HEK293T (cell line): ENCODE data around the gene SLMAP.

Experiments used
- CTCF ChIA-PET: fragments of 350-600 bp; formaldehyde crosslinking; extraction: SDS; loops from one replicate; lab custom pipeline; 2021; ENCODE audit warnings: antibody characterized with exemption, inconsistent platforms; lab: Yijun Ruan, JAX
- POLR2A ChIA-PET: fragments of 350-600 bp; formaldehyde crosslinking; extraction: SDS; loops from one replicate; lab custom pipeline; 2020; ENCODE audit warnings: antibody characterized with exemption, inconsistent platforms; lab: Yijun Ruan, JAX
- DNase-seq: peaks from one replicate; pipeline ENCODE4 v3.0.0; 2012; ENCODE audit warnings: mixed read lengths; ENCODE audit errors: extremely low spot score
- ARNT ChIP-seq: fragments of 450-650 bp; IDR thresholded peaks from 2 replicates; pipeline ENCODE4 v1.6.1; 2017; ENCODE audit warnings: mild to moderate bottlenecking
- BHLHE40 ChIP-seq: fragments of 450-650 bp; IDR thresholded peaks from 2 replicates; pipeline ENCODE4 v1.6.1; 2016; ENCODE audit warnings: mild to moderate bottlenecking, moderate library complexity, borderline replicate concordance
- CTBP1 ChIP-seq: fragments of 450-650 bp; IDR thresholded peaks from 2 replicates; pipeline ENCODE4 v1.6.1; 2016; ENCODE audit warnings: borderline replicate concordance
- ELF4 ChIP-seq: fragments of 450-650 bp; IDR thresholded peaks from 2 replicates; pipeline ENCODE4 v1.6.1; 2017; ENCODE audit warnings: antibody characterized with exemption
- FOXA1 ChIP-seq: fragments of 450-650 bp; IDR thresholded peaks from 2 replicates; pipeline ENCODE4 v1.6.1; 2016; ENCODE audit warnings: mild to moderate bottlenecking
- FOXK2 ChIP-seq: fragments of 450-650 bp; IDR thresholded peaks from 2 replicates; pipeline ENCODE4 v1.6.1; 2016; ENCODE audit warnings: mild to moderate bottlenecking
- FOXM1 ChIP-seq: fragments of 450-650 bp; IDR thresholded peaks from 2 replicates; pipeline ENCODE4 v1.6.1; 2017; ENCODE audit warnings: mild to moderate bottlenecking, borderline replicate concordance
- HDGF ChIP-seq: fragments of 450-650 bp; IDR thresholded peaks from 2 replicates; pipeline ENCODE4 v1.6.1; 2017; ENCODE audit warnings: antibody characterized with exemption, borderline replicate concordance
- L3MBTL2 ChIP-seq: fragments of 450-650 bp; conservative IDR thresholded peaks from 2 replicates; pipeline ENCODE4 v1.6.1; 2016; ENCODE audit warnings: mild to moderate bottlenecking
- LEF1 ChIP-seq: fragments of 450-650 bp; IDR thresholded peaks from 2 replicates; pipeline ENCODE4 v1.6.1; 2017; ENCODE audit warnings: mild to moderate bottlenecking, borderline replicate concordance
- NFRKB ChIP-seq: fragments of 450-650 bp; IDR thresholded peaks from 2 replicates; pipeline ENCODE4 v1.6.1; 2016; ENCODE audit warnings: mild to moderate bottlenecking, moderate library complexity
- SP1 ChIP-seq: fragments of 450-650 bp; IDR thresholded peaks from 2 replicates; pipeline ENCODE4 v1.6.1; 2017
- SUZ12 ChIP-seq: fragments of 450-650 bp; IDR thresholded peaks from 2 replicates; pipeline ENCODE4 v1.6.1; 2016; ENCODE audit warnings: mild to moderate bottlenecking
- TARDBP ChIP-seq: fragments of 450-650 bp; IDR thresholded peaks from 2 replicates; pipeline ENCODE4 v1.6.1; 2016
- ZNF384 ChIP-seq: fragments of 450-650 bp; IDR thresholded peaks from 2 replicates; pipeline ENCODE4 v1.6.1; 2016
- TF ChIP-seq, protein P1 (sequence below): fragments of 450-650 bp; IDR thresholded peaks from 2 replicates; pipeline ENCODE4 v1.6.1; 2016

The SLMAP gene

DNA sequence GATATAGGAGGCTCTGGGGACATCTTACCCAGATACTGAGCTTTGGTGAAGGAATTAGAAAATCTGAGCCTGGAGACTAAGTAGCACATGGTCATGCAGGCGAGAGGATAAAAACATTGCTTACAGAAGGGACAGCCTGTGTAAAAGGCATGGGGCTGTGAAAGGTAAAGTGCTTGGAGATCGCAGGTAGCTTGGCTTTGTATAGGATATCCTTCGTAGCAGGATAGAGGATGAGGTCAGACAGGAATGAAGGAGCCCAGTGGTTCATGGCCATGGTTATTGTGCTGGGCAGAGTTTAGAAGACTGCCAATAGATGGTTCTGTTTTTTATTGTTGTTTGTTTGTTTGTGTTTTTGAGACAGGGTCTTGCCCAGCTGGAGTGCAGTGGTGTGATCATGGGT lies 82.5 kb downstream of the SLMAP start:
- CTCF ChIA-PET = no interaction called here
- POLR2A ChIA-PET = no interaction called here
- no peak for DNase-seq
- TF ChIP-seq TARDBP = no peak
- no peak for TF ChIP-seq FOXK2
- no peak for TF ChIP-seq CTBP1
- no peak for TF ChIP-seq ZNF384

DNA sequence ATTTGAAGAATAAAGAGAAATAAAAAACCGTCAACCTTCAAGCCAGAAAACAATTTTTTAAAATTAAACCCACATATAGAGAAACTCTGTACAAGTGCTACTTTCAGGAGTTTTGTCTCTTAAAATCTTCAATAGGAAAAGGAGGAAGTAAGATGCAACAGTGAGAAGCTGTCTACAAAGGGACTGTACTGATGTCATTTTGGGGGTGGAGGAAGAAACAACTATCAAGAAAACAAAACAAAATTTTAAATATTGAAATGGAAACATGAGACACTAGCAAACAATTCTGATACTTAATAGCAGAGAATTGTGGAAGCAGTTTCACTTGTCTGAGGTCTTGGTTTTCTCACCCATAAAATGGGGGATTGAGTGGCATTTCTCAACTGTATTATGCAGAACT lies 84.4 kb downstream of the SLMAP start:
- no peak for TF ChIP-seq BHLHE40
- no peak for TF ChIP-seq ZNF384
- TF ChIP-seq FOXM1 = no peak
- no peak for TF ChIP-seq HDGF
- TF ChIP-seq, protein P1, sequence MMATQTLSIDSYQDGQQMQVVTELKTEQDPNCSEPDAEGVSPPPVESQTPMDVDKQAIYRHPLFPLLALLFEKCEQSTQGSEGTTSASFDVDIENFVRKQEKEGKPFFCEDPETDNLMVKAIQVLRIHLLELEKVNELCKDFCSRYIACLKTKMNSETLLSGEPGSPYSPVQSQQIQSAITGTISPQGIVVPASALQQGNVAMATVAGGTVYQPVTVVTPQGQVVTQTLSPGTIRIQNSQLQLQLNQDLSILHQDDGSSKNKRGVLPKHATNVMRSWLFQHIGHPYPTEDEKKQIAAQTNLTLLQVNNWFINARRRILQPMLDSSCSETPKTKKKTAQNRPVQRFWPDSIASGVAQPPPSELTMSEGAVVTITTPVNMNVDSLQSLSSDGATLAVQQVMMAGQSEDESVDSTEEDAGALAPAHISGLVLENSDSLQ = no peak
- no peak for TF ChIP-seq SP1
- TF ChIP-seq L3MBTL2 = no peak
- no peak for TF ChIP-seq ELF4
- TF ChIP-seq TARDBP = no peak
- no peak for TF ChIP-seq NFRKB
- TF ChIP-seq FOXK2 = no peak
- no peak for TF ChIP-seq SUZ12
- TF ChIP-seq FOXA1 = no peak
- no peak for TF ChIP-seq ARNT
- no peak for TF ChIP-seq CTBP1
- TF ChIP-seq LEF1 = no peak
- no peak for DNase-seq
- ChIA-PET CTCF (no interaction called here), POLR2A (no interaction called here)

DNA sequence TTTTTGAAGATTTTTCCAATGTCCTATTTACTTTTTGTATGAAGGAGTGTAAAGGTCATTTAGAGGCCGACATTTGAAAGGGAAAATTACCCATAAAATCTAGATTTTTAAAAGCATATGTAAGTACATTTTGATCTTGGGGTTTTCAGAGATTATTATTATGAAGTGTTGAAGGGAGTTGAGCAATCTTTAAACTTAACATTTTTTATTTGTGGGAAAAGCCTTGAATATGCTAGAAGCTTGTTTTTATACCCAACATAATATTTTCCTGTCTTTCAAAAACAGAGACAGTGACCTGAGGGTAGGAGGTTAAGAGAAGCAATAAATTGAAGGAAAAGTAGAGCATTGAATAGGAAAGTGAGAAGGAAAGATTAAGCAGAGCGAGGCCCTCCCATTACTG lies 85.7 kb downstream of the SLMAP start:
- DNase-seq = no peak
- ChIA-PET POLR2A (no interaction called here), CTCF (no interaction called here)
- no peak for TF ChIP-seq ZNF384
- no peak for TF ChIP-seq FOXA1
- TF ChIP-seq SUZ12 = no peak
- TF ChIP-seq HDGF = no peak
- no peak for TF ChIP-seq L3MBTL2
- TF ChIP-seq FOXK2 = no peak
- no peak for TF ChIP-seq NFRKB
- TF ChIP-seq CTBP1 = no peak
- TF ChIP-seq LEF1 = no peak
- no peak for TF ChIP-seq SP1

DNA sequence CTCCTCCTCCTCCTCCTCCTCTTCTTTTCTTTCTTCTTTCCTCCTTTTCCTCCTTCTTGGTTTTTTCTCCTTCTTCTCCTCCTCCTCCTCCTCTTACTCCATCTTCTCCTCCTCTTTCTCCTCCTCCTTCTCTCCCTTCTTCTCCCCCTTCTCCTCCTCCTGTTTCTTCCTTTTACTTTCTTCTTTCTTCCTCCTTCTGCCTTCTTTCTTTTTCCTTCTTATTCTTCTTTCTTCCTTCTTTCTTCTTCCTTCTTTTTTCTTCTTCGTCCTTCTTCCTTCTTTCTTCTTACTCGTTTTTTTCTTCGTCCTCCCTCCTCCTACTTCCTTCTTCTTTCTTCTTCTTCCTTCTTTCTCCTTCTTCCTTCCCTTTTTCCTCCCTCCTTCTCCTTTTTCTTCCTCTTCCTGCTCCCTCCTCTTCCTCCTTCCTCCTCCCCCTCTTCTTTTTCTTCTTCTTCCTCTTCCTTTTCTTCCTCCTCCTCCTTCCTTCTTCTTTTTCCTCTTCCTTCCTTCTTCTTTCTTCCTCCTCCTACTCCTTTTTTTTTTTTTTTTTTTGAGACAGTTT lies 92.1 kb downstream of the SLMAP start:
- ChIA-PET POLR2A (no interaction called here), CTCF (no interaction called here)
- TF ChIP-seq ELF4 = no peak
- no peak for TF ChIP-seq FOXM1
- TF ChIP-seq ZNF384 = no peak
- TF ChIP-seq SUZ12 = no peak
- TF ChIP-seq NFRKB = no peak
- TF ChIP-seq L3MBTL2 = no peak
- TF ChIP-seq CTBP1 = no peak
- no peak for TF ChIP-seq SP1
- TF ChIP-seq FOXK2 = no peak
- no peak for TF ChIP-seq BHLHE40
- TF ChIP-seq HDGF = no peak
- TF ChIP-seq TARDBP = no peak
- TF ChIP-seq, protein P1 = no peak
- no peak for TF ChIP-seq FOXA1
- TF ChIP-seq ARNT = no peak
- no peak for TF ChIP-seq LEF1
- DNase-seq = no peak

DNA sequence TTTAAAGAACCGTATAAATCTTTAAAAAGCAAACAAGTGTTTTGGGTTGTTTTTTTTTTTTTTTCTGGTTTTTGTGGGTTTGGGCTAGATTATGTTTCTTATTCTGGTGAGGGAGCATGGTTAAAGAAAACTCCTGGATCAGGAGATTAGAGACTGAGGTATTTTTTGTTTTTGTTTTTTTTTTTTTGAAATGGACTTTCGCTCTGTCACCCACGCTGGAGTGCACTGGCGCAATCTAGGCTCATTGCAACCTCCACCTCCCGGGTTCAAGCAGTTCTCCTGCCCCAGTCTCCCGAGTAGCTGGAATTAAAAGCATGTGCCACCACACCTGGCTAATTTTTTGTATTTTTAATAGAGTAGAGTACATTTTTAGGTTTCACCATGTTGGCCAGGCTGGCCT lies 95.2 kb downstream of the SLMAP start:
- CTCF ChIA-PET = no interaction called here
- POLR2A ChIA-PET = no interaction called here
- TF ChIP-seq, protein P1 = no peak
- TF ChIP-seq FOXK2 = no peak
- TF ChIP-seq ZNF384 = no peak
- TF ChIP-seq LEF1 = no peak
- TF ChIP-seq ELF4 = no peak
- no peak for TF ChIP-seq TARDBP
- no peak for TF ChIP-seq NFRKB
- TF ChIP-seq L3MBTL2 = no peak
- no peak for TF ChIP-seq CTBP1
- no peak for TF ChIP-seq FOXA1
- no peak for TF ChIP-seq SUZ12
- TF ChIP-seq FOXM1 = no peak
- no peak for TF ChIP-seq SP1
- TF ChIP-seq ARNT = no peak
- no peak for TF ChIP-seq HDGF
- TF ChIP-seq BHLHE40 = no peak
- no peak for DNase-seq

DNA sequence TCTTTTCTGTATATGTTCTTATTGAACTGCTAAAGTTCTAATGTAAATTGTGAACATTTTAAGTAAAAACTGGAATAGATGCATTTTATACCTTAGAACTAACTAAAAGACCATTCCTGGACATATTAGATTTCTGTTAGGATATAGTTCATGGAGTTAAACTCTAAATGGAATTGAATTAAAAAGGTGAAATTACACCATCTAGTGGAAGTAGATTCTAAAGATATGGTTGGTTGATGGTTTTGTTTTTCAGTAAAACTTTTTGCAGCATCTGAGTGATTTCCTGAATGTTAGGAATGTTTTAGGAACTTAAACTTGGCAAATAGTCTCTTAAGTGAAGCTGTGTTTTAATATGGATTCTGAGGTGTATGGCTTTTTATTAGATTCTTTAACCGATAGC lies 96.8 kb downstream of the SLMAP start:
- DNase-seq = no peak
- ChIA-PET POLR2A (no interaction called here), CTCF (no interaction called here)
- TF ChIP-seq SP1 = no peak
- no peak for TF ChIP-seq FOXK2
- no peak for TF ChIP-seq ELF4
- TF ChIP-seq, protein P1 = no peak
- TF ChIP-seq TARDBP = no peak
- TF ChIP-seq L3MBTL2 = no peak
- TF ChIP-seq SUZ12 = no peak
- no peak for TF ChIP-seq ZNF384
- TF ChIP-seq NFRKB = no peak
- no peak for TF ChIP-seq FOXM1
- no peak for TF ChIP-seq ARNT
- no peak for TF ChIP-seq FOXA1
- TF ChIP-seq BHLHE40 = no peak
- TF ChIP-seq CTBP1 = no peak
- TF ChIP-seq HDGF = no peak
- TF ChIP-seq LEF1 = no peak
